ENCODE data around the gene CTDSP1. TPM values are rescaled to one million over a fixed set of nuclear protein-coding genes. Genes with fewer than 3 reads are reported as not detected.

Gene CTDSP1
- polyA plus RNA-seq, 3 donors = 46.4 to 258 (median 49.9) TPM

GRCh38 chr2:218448934-218449333 lies 49.3 kb downstream of the CTDSP1 start:
- H3K27me3 Mint-ChIP-seq (ENCODE audit: low read depth in 3 of 3) = peaks cover 0 to 2% (median 0%) of the 10 kb centered on the region in 3 donors
- Histone ChIP-seq H4K20me1 (ENCODE audit: insufficient read depth, low read length) (no peaks in the 10 kb centered on the region), H3K9me3 (replicated peaks in 1 of 2; ENCODE audit: control insufficient read depth in 1 of 2, insufficient read depth in 1 of 2, low read length in 2 of 2) (no peaks in the 10 kb centered on the region), H3K27ac (ENCODE audit: low read depth in 1 of 2, low read length in 2 of 2) (peak overlapping the region in 1 of 2 donors; percentile 4), H2AFZ (ENCODE audit: insufficient read depth, low read depth, low read length, poor library complexity, severe bottlenecking) (no peak overlapping the region), H3K4me2 (replicated peaks; ENCODE audit: extremely low read depth, low read length, poor library complexity, severe bottlenecking) (no peak overlapping the region), H3K9ac (ENCODE audit: insufficient read depth, low read length, poor library complexity, severe bottlenecking) (no peak overlapping the region), H3K36me3 (replicated peaks in 1 of 2; ENCODE audit: control insufficient read depth in 1 of 2, insufficient read depth in 2 of 2, low read length in 2 of 2) (peaks cover 25 to 40% of the 10 kb centered on the region in 2 donors), H3K27me3 (ENCODE audit: control insufficient read depth in 2 of 2, insufficient read depth in 2 of 2, low read length in 2 of 2) (no peaks in the 10 kb centered on the region), H3K4me3 (replicated peaks in 1 of 3; ENCODE audit: low read depth in 2 of 3, low read length in 3 of 3) (no peak overlapping the region), H3K79me2 (ENCODE audit: insufficient read depth, low read length) (no peaks in the 10 kb centered on the region), H3K4me1 (ENCODE audit: control insufficient read depth in 1 of 2, insufficient read depth in 2 of 2, low read length in 2 of 2) (no peaks in the 10 kb centered on the region)
- no peak for DNase-seq
- no peak overlapping the region for H3K4me3 Mint-ChIP-seq
- no peaks in the 10 kb centered on the region for H3K4me1 Mint-ChIP-seq
- peaks cover 39 to 43% of the 10 kb centered on the region in 2 donors for H3K36me3 Mint-ChIP-seq
- no peak for TF ChIP-seq CTCF (IDR thresholded peaks at IDR 0.05)
- intact Hi-C loops (cut with micrococcal nuclease) = no loop called here
- peak overlapping the region in 2 of 7 donors; percentile 3 to 58 for H3K27ac Mint-ChIP-seq
- WGBS (ENCODE audit: insufficient coverage) = no CpG with 5 or more reads among the region's 3 CpGs
- H3K9me3 Mint-ChIP-seq = no peaks in the 10 kb centered on the region

DNA sequence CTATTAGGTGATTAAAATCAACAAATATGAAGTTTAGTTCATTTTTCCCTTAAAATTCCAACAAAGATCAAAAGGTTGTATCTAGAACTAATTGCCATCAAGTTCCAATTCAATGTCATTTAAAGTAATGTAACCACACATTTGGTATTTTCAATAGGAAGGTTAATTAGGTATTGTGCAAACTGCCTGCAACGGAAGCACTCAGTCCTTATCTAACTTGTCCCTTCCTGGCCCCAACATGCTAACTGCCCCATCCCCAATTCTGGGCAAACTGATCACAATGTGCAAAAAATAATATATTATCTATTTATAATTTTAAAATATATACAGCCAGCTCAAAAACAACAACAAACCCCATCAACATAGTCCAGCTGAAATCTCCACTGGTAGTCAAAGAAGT lies 52.4 kb downstream of the CTDSP1 start:
- H3K36me3 Mint-ChIP-seq = peaks cover 54 to 63% of the 10 kb centered on the region in 2 donors
- intact Hi-C loops (cut with micrococcal nuclease) = no loop called here
- Histone ChIP-seq H3K9me3 (replicated peaks in 1 of 2; ENCODE audit: control insufficient read depth in 1 of 2, insufficient read depth in 1 of 2, low read length in 2 of 2) (no peaks in the 10 kb centered on the region), H3K27me3 (ENCODE audit: control insufficient read depth in 2 of 2, insufficient read depth in 2 of 2, low read length in 2 of 2) (no peaks in the 10 kb centered on the region), H3K4me3 (replicated peaks in 1 of 3; ENCODE audit: low read depth in 2 of 3, low read length in 3 of 3) (no peak overlapping the region), H3K27ac (ENCODE audit: low read depth in 1 of 2, low read length in 2 of 2) (no peak overlapping the region), H3K79me2 (ENCODE audit: insufficient read depth, low read length) (no peaks in the 10 kb centered on the region), H4K20me1 (ENCODE audit: insufficient read depth, low read length) (no peaks in the 10 kb centered on the region), H3K9ac (ENCODE audit: insufficient read depth, low read length, poor library complexity, severe bottlenecking) (no peak overlapping the region), H3K4me2 (replicated peaks; ENCODE audit: extremely low read depth, low read length, poor library complexity, severe bottlenecking) (no peak overlapping the region), H2AFZ (ENCODE audit: insufficient read depth, low read depth, low read length, poor library complexity, severe bottlenecking) (no peak overlapping the region), H3K36me3 (replicated peaks in 1 of 2; ENCODE audit: control insufficient read depth in 1 of 2, insufficient read depth in 2 of 2, low read length in 2 of 2) (peaks cover 51 to 72% of the 10 kb centered on the region in 2 donors), H3K4me1 (ENCODE audit: control insufficient read depth in 1 of 2, insufficient read depth in 2 of 2, low read length in 2 of 2) (no peaks in the 10 kb centered on the region)
- no peak for DNase-seq
- no peaks in the 10 kb centered on the region for H3K27me3 Mint-ChIP-seq (ENCODE audit: low read depth in 3 of 3)
- no CpG with 5 or more reads among the region's 1 CpG for WGBS (ENCODE audit: insufficient coverage)
- no peak overlapping the region for H3K27ac Mint-ChIP-seq
- no peaks in the 10 kb centered on the region for H3K9me3 Mint-ChIP-seq
- no peak overlapping the region for H3K4me3 Mint-ChIP-seq
- no peaks in the 10 kb centered on the region for H3K4me1 Mint-ChIP-seq
- TF ChIP-seq CTCF (IDR thresholded peaks at IDR 0.05) = no peak

Small RNA genes within 50 kb of the gene (small RNA-seq; reads per million reads assigned to genes)
- 1,576 reads per million, percentile 99 among the genes with 10 or more reads in this experiment for gene MIR26B (ENCODE audit: insufficient read length, low read depth)

Other genes starting within 250 kb of the CTDSP1 start
- 1 to 10 TPM in 1 of 3 donors, under 1 TPM in 2; 0.44 to 2.4 (median 0.59) TPM for gene CXCR1, start 232.9 kb upstream of the CTDSP1 start, polyA plus RNA-seq
- 1,000 to 10,000 TPM in 2 of 3 donors, 100 to 1,000 TPM in 1; 640 to 1,227 (median 1,162) TPM for gene ARPC2, start 182.7 kb upstream of the CTDSP1 start, polyA plus RNA-seq
- gene GPBAR1, start 138.9 kb upstream of the CTDSP1 start, polyA plus RNA-seq = 100 to 1,000 TPM in 2 of 3 donors, 10 to 100 TPM in 1; 26.0 to 181 (median 143) TPM
- gene AAMP, start 129.7 kb upstream of the CTDSP1 start, polyA plus RNA-seq = 100 to 1,000 TPM in 1 of 3 donors, 10 to 100 TPM in 2; 90.8 to 108 (median 98.7) TPM
- 10 to 100 TPM; 79.8 to 92.0 (median 88.2) TPM for gene PNKD, start 129.3 kb upstream of the CTDSP1 start, polyA plus RNA-seq
- gene TMBIM1, start 107.4 kb upstream of the CTDSP1 start, polyA plus RNA-seq = 100 to 1,000 TPM; 101 to 139 (median 129) TPM
- gene CATIP, start 43.0 kb upstream of the CTDSP1 start, polyA plus RNA-seq = 1 to 10 TPM; 1.8 to 5.5 (median 2.9) TPM
- 1,000 to 10,000 TPM in 1 of 3 donors, 100 to 1,000 TPM in 2; 184 to 2,019 (median 352) TPM for gene SLC11A1, start 17.6 kb upstream of the CTDSP1 start, polyA plus RNA-seq
- gene VIL1, start 19.3 kb downstream of the CTDSP1 start, polyA plus RNA-seq = not detected
- 1 to 10 TPM; 2.7 to 4.9 (median 2.7) TPM for gene USP37, start 168.5 kb downstream of the CTDSP1 start, polyA plus RNA-seq
- 10 to 100 TPM; 14.5 to 21.5 (median 18.4) TPM for gene CNOT9, start 169.0 kb downstream of the CTDSP1 start, polyA plus RNA-seq
- under 1 TPM in 2 of 3 donors, not detected in 1; 0.04 to 0.05 TPM for gene PLCD4, start 208.0 kb downstream of the CTDSP1 start, polyA plus RNA-seq